CD4-positive, alpha-beta T cell treated with Interleukin-15 for 1 hour (primary cell): Measurements from ENCODE around the gene TMEM106C.

ENCODE experiments used
- DNase-seq: peaks from one replicate; pipeline ENCODE4 v3.0.0-alpha.2; 2020

Gene TMEM106C

DNA sequence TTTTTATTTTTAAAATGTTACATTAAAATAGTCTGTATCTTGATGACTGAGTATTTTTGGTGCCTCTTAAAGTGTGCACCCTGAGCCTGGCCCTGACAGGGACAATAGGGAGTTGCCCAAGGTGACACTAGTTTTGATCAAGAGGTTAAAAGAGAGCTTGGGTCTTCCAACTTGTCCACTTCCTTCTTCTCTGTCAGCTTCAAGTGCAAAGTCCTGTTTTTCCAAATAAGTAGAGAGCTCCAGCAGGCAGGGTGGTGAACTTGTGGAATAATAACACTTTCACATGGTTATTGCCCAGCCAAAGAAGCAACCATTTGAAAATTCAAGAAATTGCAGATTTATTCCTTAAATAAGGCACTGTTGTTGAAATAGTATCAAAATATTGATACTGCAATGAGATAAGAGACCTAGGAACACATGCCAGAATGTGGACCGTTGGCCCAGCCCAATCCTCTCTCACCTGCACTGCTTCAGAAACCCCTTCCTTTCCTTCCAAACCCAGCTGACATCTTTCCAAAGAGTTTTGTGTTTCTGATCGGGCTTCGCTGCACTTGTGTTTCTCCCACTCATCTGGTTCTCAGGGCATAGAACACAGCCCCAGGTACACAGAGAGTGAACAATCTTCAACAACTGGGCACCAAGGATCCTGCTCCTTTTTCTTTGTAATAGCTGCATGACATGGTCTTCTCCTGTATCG lies 54.7 kb downstream of the TMEM106C start:
- no peak for DNase-seq
